GM10266 (cell line): ENCODE results near the gene ZFPM1.

Experiments
- DNase-seq: peaks from one replicate; pipeline ENCODE4 v3.0.0; 2012; ENCODE audit errors: extremely low spot score
- CTCF ChIP-seq: IDR thresholded peaks from 2 replicates; pipeline ENCODE4 v1.5.1; 2012; ENCODE audit warnings: mild to moderate bottlenecking, low read depth; ENCODE audit not compliant: control insufficient read depth, insufficient read depth; ENCODE audit errors: missing control alignments

The ZFPM1 gene

GRCh38 chr16:88413631-88414030 lies 39.4 kb upstream of the ZFPM1 start:
- no peak for DNase-seq
- TF ChIP-seq CTCF, result no peak

GRCh38 chr16:88414521-88415380 lies 38.3 kb upstream of the ZFPM1 start:
- DNase-seq, result no peak
- TF ChIP-seq CTCF, result no peak

GRCh38 chr16:88415381-88415705 lies 37.7 kb upstream of the ZFPM1 start:
- TF ChIP-seq CTCF, result no peak

GRCh38 chr16:88415713-88416323 lies 37.3 kb upstream of the ZFPM1 start:
- DNase-seq, result no peak
- TF ChIP-seq CTCF, result no peak

More at GRCh38 chr16:88415381-88415705, 37.7 kb upstream of the ZFPM1 start:
- DNase-seq, result no peak

GRCh38 chr16:88416686-88417085 lies 36.4 kb upstream of the ZFPM1 start:
- DNase-seq, result no peak
- TF ChIP-seq CTCF, result no peak

GRCh38 chr16:88417684-88418476 lies 35.2 kb upstream of the ZFPM1 start:
- DNase-seq, result no peak
- no peak for TF ChIP-seq CTCF
